ENCODE data around the gene PRKCH.

The PRKCH gene

DNA sequence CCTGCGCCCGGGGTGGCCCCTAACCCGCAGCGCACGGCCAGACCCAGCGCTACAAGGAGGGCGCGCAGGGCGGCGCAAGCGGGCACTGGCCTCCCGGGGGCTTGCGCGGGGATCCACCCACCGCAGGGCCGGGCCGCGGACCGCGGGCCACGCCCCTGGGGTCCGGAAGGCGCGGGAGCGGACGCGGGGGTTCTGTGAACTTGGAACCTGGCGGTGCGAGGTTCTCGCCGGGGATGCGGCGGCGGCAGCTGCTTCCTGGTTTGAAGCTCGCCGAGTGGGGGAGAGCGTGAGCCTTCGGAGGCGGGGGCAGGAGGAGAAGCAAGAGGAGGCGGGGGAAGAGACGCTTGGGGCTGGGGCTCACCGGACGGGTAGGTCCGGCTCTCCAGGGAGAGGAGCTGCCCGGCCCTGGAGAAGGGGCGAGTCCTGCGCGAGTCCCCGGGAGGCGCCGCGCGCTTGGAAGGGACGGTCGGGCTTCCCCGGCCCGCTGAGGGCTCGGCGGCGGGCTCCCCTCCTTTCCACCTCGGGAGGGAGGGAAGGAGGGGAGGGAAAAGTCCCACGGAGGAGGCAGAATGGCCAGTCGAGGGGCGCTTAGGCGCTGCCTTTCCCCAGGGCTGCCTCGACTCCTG, at the start of gene PRKCH:
Gene PRKCH (plus strand): TSS at position 195 of the 626 bp plus-strand sequence. CDS start 523 bp downstream, outside the sequence.
- Histone ChIP-seq H3K27ac (ENCODE audit: low read depth, low read length) (no peak within 1 kb of the TSS), H3K27me3 (ENCODE audit: control insufficient read depth, insufficient read depth, low read length) (peaks cover 44% of the 10 kb centered on the region), H3K4me3 (ENCODE audit: low read depth, low read length) (peak within 1 kb of the TSS; percentile 76), H3K9ac (ENCODE audit: low read length) (peak within 1 kb of the TSS; percentile 43), H3K36me3 (ENCODE audit: control insufficient read depth, insufficient read depth, low read length) (no peaks in the 10 kb centered on the region), H3K9me3 (ENCODE audit: control insufficient read depth, insufficient read depth, low read depth, low read length) (peaks cover 6% of the 10 kb centered on the region), H3K4me1 (ENCODE audit: control insufficient read depth, insufficient read depth, low read length) (peaks cover 12% of the 10 kb centered on the region)

DNA sequence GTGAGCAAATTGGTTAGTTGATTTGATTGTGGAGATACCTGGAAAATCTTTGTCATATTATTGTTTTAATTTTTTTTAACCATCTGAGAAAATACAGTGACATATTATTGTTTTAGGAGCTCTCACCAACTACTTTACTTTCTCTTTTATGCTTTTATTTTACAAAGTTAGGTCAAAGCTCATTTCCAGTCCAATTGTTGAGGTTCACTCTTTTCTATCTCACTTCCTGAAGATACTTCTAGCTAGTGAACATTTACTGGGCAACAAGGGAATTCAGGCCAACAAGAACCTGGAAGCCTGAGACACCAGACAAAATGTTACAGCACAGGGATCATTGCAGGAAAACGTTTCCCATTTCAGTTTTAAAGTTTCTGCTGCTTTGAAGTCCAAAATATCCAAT, 44.1 kb upstream of the PRKCH start:
- Histone ChIP-seq H3K27ac (ENCODE audit: low read depth, low read length) (no peak overlapping the region), H3K9ac (ENCODE audit: low read length) (no peak overlapping the region), H3K4me1 (ENCODE audit: control insufficient read depth, insufficient read depth, low read length) (no peaks in the 10 kb centered on the region; the same call in 1 of the 2 replicates), H3K27me3 (ENCODE audit: control insufficient read depth, insufficient read depth, low read length) (peaks cover 44% of the 10 kb centered on the region), H3K4me3 (ENCODE audit: low read depth, low read length) (no peak overlapping the region), H3K36me3 (ENCODE audit: control insufficient read depth, insufficient read depth, low read length) (no peaks in the 10 kb centered on the region), H3K9me3 (ENCODE audit: control insufficient read depth, insufficient read depth, low read depth, low read length) (no peaks in the 10 kb centered on the region)

DNA sequence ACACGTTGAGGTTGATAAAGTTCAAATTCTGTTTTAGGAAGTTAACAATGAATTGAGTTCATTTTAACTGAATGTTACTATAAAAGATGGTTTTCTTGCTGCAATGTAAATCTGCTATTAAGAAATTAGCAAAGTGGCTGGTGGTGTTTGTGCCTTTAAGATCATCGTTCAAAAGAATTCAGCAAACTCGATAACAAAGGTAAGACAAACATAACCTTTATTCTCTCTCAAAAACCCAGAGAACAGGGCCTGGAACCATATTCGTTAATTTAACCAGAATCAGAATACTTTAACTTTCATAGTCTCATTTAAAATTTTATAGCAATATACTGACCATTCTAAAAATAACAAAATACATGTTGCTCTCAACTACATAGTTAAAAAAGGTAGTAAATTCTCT, 43.6 kb upstream of the PRKCH start:
- no peak overlapping the region for H3K4me3 ChIP-seq (ENCODE audit: low read depth, low read length)
- H3K9me3 ChIP-seq (ENCODE audit: control insufficient read depth, insufficient read depth, low read depth, low read length): no peaks in the 10 kb centered on the region
- no peaks in the 10 kb centered on the region for H3K36me3 ChIP-seq (ENCODE audit: control insufficient read depth, insufficient read depth, low read length)
- H3K27ac ChIP-seq (ENCODE audit: low read depth, low read length): no peak overlapping the region
- H3K27me3 ChIP-seq (ENCODE audit: control insufficient read depth, insufficient read depth, low read length): peaks cover 44% of the 10 kb centered on the region
- H3K9ac ChIP-seq (ENCODE audit: low read length): no peak overlapping the region
- H3K4me1 ChIP-seq (ENCODE audit: control insufficient read depth, insufficient read depth, low read length): no peaks in the 10 kb centered on the region; the same call in 1 of the 2 replicates

DNA sequence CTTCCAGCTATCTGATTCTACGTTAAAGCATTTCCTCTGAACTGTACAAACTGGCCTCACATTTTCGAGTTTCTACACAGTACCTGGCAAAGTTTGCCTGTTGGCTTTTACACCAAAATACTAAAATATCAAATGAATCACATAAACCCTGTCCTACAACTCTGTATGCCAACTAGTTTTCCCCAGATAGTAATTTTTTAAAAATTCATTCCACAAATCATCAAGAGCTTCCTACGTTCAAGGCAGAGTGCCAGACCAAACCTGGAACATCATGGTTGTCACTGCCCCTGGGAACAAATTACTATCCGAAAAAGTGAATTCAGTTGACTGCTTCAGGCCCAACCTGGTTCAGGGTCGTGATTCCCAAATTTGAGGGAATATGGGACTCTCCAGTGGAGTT, 42.3 kb upstream of the PRKCH start:
- peaks cover 46% of the 10 kb centered on the region for H3K27me3 ChIP-seq (ENCODE audit: control insufficient read depth, insufficient read depth, low read length)
- no peak overlapping the region for H3K27ac ChIP-seq (ENCODE audit: low read depth, low read length)
- no peaks in the 10 kb centered on the region; the same call in 1 of the 2 replicates for H3K4me1 ChIP-seq (ENCODE audit: control insufficient read depth, insufficient read depth, low read length)
- no peaks in the 10 kb centered on the region for H3K36me3 ChIP-seq (ENCODE audit: control insufficient read depth, insufficient read depth, low read length)
- H3K4me3 ChIP-seq (ENCODE audit: low read depth, low read length): no peak overlapping the region
- H3K9ac ChIP-seq (ENCODE audit: low read length): no peak overlapping the region
- no peaks in the 10 kb centered on the region for H3K9me3 ChIP-seq (ENCODE audit: control insufficient read depth, insufficient read depth, low read depth, low read length)

DNA sequence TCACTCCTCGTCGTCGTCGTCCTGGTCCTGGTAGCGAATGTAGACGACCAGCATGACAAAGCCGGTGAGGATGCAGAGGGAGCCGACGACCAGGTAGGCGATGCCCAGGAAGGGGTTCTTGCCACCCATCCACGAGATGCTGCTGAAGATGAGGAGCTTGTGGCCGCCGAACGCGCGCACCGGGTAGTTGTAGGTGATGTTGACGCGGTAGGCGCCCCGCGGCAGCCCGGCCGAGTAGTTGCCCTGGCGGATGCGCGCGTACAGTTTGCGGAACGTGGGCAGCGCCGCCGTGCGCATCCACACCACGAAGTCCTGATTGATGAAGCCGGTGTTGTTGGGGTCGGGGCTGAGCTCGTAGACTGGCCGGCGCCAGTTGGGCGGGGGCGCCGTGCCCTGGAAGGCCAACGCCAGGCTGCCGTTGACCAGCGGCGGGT, 41.3 kb upstream of the PRKCH start:
- peak overlapping the region; percentile 59 for H3K9ac ChIP-seq (ENCODE audit: low read length)
- peaks cover 43% of the 10 kb centered on the region for H3K27me3 ChIP-seq (ENCODE audit: control insufficient read depth, insufficient read depth, low read length)
- H3K4me1 ChIP-seq (ENCODE audit: control insufficient read depth, insufficient read depth, low read length): no peaks in the 10 kb centered on the region; the same call in 1 of the 2 replicates
- no peak overlapping the region for H3K27ac ChIP-seq (ENCODE audit: low read depth, low read length)
- no peaks in the 10 kb centered on the region for H3K9me3 ChIP-seq (ENCODE audit: control insufficient read depth, insufficient read depth, low read depth, low read length)
- H3K4me3 ChIP-seq (ENCODE audit: low read depth, low read length): peak overlapping the region; percentile 62
- H3K36me3 ChIP-seq (ENCODE audit: control insufficient read depth, insufficient read depth, low read length): no peaks in the 10 kb centered on the region

DNA sequence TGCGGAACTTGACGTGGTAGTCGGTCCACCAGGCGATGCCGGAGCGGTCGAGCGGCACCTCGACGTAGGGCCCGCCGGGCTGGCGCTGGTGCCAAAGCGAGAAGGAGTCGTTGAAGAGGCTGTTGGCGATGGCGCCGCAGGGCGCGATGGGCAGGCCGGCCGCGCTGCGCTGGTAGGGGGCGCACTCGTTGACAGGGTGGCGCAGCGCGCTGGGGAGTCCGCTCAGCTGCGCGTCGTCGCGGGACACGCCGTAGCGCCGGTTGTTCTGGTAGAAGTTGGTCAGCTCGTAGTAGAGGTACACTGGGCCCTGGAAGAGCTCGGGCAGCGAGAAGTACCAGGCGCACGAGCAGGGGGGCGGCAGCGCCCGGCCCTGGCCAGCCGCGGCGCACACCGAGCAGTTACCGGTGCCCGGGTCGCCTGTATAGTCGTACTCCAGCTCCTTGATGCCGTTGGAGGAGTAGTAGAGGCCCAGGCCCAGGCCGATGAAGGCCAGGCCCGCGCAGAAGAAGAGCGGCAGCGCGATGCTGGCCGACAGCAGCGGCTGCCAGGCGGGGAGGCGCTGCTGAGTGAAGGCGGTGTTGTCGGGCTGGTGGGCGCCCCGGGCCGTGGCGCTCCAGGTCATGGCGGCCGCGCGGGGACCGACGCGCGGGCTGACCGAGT, 40.7 kb upstream of the PRKCH start:
- peak overlapping the region; percentile 59 for H3K9ac ChIP-seq (ENCODE audit: low read length)
- H3K36me3 ChIP-seq (ENCODE audit: control insufficient read depth, insufficient read depth, low read length): no peaks in the 10 kb centered on the region
- H3K27ac ChIP-seq (ENCODE audit: low read depth, low read length): no peak overlapping the region
- no peaks in the 10 kb centered on the region; the same call in 1 of the 2 replicates for H3K4me1 ChIP-seq (ENCODE audit: control insufficient read depth, insufficient read depth, low read length)
- peak overlapping the region; percentile 62 for H3K4me3 ChIP-seq (ENCODE audit: low read depth, low read length)
- H3K27me3 ChIP-seq (ENCODE audit: control insufficient read depth, insufficient read depth, low read length): peaks cover 43% of the 10 kb centered on the region
- H3K9me3 ChIP-seq (ENCODE audit: control insufficient read depth, insufficient read depth, low read depth, low read length): no peaks in the 10 kb centered on the region

DNA sequence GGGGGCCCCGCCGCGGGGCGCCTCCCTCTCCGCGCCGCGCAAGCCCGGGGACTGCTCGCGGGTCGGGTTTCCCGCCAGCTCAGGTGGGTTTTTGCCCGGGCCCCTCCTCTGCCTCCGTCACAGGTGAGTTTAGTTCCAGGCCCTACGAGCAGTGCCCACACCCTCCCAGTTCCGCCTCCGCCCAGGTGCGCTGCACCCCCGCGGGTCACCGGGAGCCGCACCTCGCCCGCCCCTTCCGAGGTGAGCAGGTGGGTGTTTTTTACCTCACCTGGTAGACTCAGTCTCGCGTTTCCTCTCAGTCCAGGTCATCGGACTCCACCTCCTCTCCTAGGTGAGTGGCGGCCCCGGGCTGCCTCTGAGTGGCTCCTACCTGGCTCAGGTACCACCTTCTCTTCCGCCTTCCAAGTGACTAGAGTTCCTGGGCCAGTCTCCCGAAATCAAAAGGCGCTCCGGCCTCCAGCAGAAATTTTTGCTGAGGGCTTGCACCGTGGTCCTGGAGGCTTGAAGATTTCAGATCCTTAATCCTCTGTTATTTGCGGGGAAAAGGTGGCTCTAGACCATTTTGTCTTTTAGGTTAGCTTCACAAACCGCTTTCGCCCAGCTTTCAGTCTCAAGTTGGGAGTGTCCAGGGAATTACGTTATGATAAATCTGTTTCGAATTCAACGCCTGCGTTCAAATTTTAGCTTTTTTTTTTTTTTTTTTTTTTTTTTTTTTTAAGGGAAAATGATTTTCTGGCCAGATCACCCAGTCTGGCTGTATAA, 40.0 kb upstream of the PRKCH start, which contains the start of gene TMEM30B:
Gene TMEM30B (minus strand): TSS at position 153 of the 762 bp plus-strand sequence. CDS start 191 bp downstream, outside the sequence.
- peaks cover 43% of the 10 kb centered on the region for H3K27me3 ChIP-seq (ENCODE audit: control insufficient read depth, insufficient read depth, low read length)
- H3K27ac ChIP-seq (ENCODE audit: low read depth, low read length): no peak within 1 kb of the TSS
- H3K9me3 ChIP-seq (ENCODE audit: control insufficient read depth, insufficient read depth, low read depth, low read length): no peaks in the 10 kb centered on the region
- H3K9ac ChIP-seq (ENCODE audit: low read length): peak within 1 kb of the TSS; percentile 59
- H3K4me3 ChIP-seq (ENCODE audit: low read depth, low read length): peak within 1 kb of the TSS; percentile 62
- H3K36me3 ChIP-seq (ENCODE audit: control insufficient read depth, insufficient read depth, low read length): no peaks in the 10 kb centered on the region
- no peaks in the 10 kb centered on the region; the same call in 1 of the 2 replicates for H3K4me1 ChIP-seq (ENCODE audit: control insufficient read depth, insufficient read depth, low read length)

DNA sequence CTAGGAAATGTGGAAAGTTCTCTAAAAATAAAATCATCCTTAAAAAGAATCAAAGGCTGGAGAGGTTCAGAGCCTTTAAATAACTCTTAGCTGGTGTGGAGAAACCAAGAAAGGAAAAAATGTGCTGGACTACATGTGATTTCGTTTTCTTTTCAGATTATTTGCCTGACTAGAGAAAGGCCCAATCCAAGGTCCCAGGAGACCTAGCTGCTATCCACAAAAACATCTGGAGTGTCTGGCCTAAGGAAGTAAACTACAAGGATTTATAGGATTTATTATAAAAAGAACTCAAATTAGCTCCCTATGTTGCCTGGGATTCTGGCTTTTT, 39.5 kb upstream of the PRKCH start:
- no peak overlapping the region for H3K9ac ChIP-seq (ENCODE audit: low read length)
- H3K9me3 ChIP-seq (ENCODE audit: control insufficient read depth, insufficient read depth, low read depth, low read length): no peaks in the 10 kb centered on the region
- no peaks in the 10 kb centered on the region; the same call in 1 of the 2 replicates for H3K4me1 ChIP-seq (ENCODE audit: control insufficient read depth, insufficient read depth, low read length)
- peaks cover 43% of the 10 kb centered on the region for H3K27me3 ChIP-seq (ENCODE audit: control insufficient read depth, insufficient read depth, low read length)
- peak overlapping the region; percentile 62 for H3K4me3 ChIP-seq (ENCODE audit: low read depth, low read length)
- no peak overlapping the region for H3K27ac ChIP-seq (ENCODE audit: low read depth, low read length)
- H3K36me3 ChIP-seq (ENCODE audit: control insufficient read depth, insufficient read depth, low read length): no peaks in the 10 kb centered on the region

DNA sequence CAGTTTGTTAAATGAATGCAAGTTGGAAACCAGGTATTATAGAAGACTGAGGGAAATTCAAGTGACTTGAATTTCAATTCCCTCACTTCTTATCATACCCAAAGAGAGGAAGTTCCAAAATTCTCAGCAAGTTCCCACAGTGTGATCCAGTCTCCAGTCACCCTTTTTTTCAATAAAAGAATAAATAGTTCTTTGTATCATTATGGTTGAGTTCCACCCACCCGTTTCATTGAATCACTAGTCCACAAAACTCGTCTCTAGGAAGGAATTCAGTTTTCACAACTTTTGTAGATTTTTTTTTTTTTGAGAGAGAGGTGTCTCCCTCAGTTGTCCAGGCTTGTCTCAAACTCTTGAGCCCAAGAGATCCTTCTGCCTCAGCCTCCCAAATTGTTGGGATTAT, 38.6 kb upstream of the PRKCH start:
- H3K4me1 ChIP-seq (ENCODE audit: control insufficient read depth, insufficient read depth, low read length): no peaks in the 10 kb centered on the region; the same call in 1 of the 2 replicates
- no peak overlapping the region for H3K4me3 ChIP-seq (ENCODE audit: low read depth, low read length)
- H3K9me3 ChIP-seq (ENCODE audit: control insufficient read depth, insufficient read depth, low read depth, low read length): no peaks in the 10 kb centered on the region
- H3K36me3 ChIP-seq (ENCODE audit: control insufficient read depth, insufficient read depth, low read length): no peaks in the 10 kb centered on the region
- H3K9ac ChIP-seq (ENCODE audit: low read length): no peak overlapping the region
- peaks cover 43% of the 10 kb centered on the region for H3K27me3 ChIP-seq (ENCODE audit: control insufficient read depth, insufficient read depth, low read length)
- H3K27ac ChIP-seq (ENCODE audit: low read depth, low read length): no peak overlapping the region

DNA sequence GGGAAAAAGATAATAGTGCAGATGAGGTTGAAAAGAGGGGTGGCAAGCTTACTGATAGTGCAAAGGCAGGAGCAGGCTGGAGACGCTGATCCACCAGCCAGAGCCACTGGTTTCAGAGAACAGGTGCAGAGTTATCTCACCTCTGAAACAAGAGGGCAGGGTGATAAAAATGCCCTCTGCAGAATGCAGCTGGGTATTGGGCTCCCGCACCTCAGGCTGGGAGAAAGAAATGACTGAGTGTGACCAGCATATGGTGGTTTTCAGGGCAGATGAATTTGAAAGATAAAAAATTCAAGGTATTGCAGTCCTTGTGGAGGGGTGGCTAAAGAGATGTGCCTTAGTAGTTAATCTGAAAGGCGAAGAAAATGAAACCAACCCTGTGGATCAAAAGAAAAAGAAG, 37.4 kb upstream of the PRKCH start:
- Histone ChIP-seq H3K4me1 (ENCODE audit: control insufficient read depth, insufficient read depth, low read length) (no peaks in the 10 kb centered on the region; the same call in 1 of the 2 replicates), H3K4me3 (ENCODE audit: low read depth, low read length) (no peak overlapping the region), H3K36me3 (ENCODE audit: control insufficient read depth, insufficient read depth, low read length) (no peaks in the 10 kb centered on the region), H3K27me3 (ENCODE audit: control insufficient read depth, insufficient read depth, low read length) (peaks cover 37% of the 10 kb centered on the region), H3K9ac (ENCODE audit: low read length) (no peak overlapping the region), H3K27ac (ENCODE audit: low read depth, low read length) (no peak overlapping the region), H3K9me3 (ENCODE audit: control insufficient read depth, insufficient read depth, low read depth, low read length) (no peaks in the 10 kb centered on the region)

DNA sequence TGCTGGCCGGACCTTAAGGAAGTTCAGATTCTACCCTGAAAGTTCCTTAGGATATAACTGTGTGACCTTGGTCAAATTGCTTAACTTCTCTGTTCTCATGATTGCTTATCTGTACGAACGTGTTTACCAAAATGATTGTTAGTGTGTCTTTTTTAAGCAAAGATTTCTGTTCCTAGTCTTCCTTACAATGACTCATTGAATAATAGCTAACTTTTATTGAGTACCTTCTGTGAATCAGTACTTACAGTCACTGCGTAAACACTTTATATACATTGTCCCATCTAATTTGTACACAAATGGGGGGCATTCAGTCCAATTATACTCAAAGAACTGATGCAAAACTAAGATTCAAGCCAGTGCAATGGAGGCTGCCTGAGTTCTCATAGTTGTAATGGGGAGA, 36.0 kb upstream of the PRKCH start:
- Histone ChIP-seq H3K9ac (ENCODE audit: low read length) (no peak overlapping the region), H3K27me3 (ENCODE audit: control insufficient read depth, insufficient read depth, low read length) (peaks cover 24% of the 10 kb centered on the region), H3K36me3 (ENCODE audit: control insufficient read depth, insufficient read depth, low read length) (no peaks in the 10 kb centered on the region), H3K4me3 (ENCODE audit: low read depth, low read length) (no peak overlapping the region), H3K4me1 (ENCODE audit: control insufficient read depth, insufficient read depth, low read length) (no peaks in the 10 kb centered on the region), H3K27ac (ENCODE audit: low read depth, low read length) (no peak overlapping the region), H3K9me3 (ENCODE audit: control insufficient read depth, insufficient read depth, low read depth, low read length) (no peaks in the 10 kb centered on the region)
